Ovary (tissue), 9 donors: Measurements from ENCODE around the gene ARHGEF28. TPM values are rescaled to one million over a fixed set of nuclear protein-coding genes. Genes with fewer than 3 reads are reported as not detected.

Experiments
- DNase-seq, 5 donors: peaks; one replicate each; pipeline ENCODE4 v3.0.0-alpha.2; 2019 to 2020
- H3K27ac ChIP-seq, 2 donors: fragments of 200-600 bp; one replicate each; pipeline versions ENCODE4 v1.5.1 to v1.8.0; 2019 to 2022
- H3K27me3 ChIP-seq: fragments of 200-600 bp; one replicate; pipeline ENCODE4 v1.8.0; 2022
- H3K36me3 ChIP-seq: fragments of 200-600 bp; sonication (generic); one replicate; pipeline ENCODE4 v1.5.1; 2019
- H3K4me1 ChIP-seq: one replicate; pipeline ENCODE4 v1.8.1; 2013; ENCODE audit warnings: mild to moderate bottlenecking, moderate library complexity; ENCODE audit not compliant: insufficient read depth
- H3K4me3 ChIP-seq: fragments of 200-600 bp; sonication (generic); one replicate; pipeline ENCODE4 v1.5.1; 2017
- H3K9me3 ChIP-seq, 2 donors: fragments of 200-600 bp in 1 of 2; sonication (generic) in 1 of 2; one replicate each; pipeline versions ENCODE4 v1.5.1 to v1.8.1; 2013 to 2019; ENCODE audit warnings: mild to moderate bottlenecking in 1 of 2, moderate library complexity in 1 of 2
- CTCF ChIP-seq, 3 donors: fragments of 450-650 bp in 2 of 3; fragments of 200-600 bp in 1 of 3; IDR thresholded peaks; one replicate each; pipeline versions ENCODE4 v1.5.1 to v1.8.0; 2016 to 2022; ENCODE audit warnings: antibody characterized with exemption in 3 of 3, mild to moderate bottlenecking in 1 of 3
- EP300 ChIP-seq: sonication (generic); formaldehyde crosslinking; IDR thresholded peaks from one replicate; pipeline ENCODE4 v1.6.1; 2017; ENCODE audit warnings: antibody characterized with exemption
- POLR2A ChIP-seq: fragments of 450-650 bp; IDR thresholded peaks from one replicate; pipeline ENCODE4 v1.6.1; 2017; ENCODE audit warnings: antibody characterized with exemption, mild to moderate bottlenecking, moderate library complexity
- WGBS, 3 donors: extraction: QIAGEN DNeasy Blood & Tissue Kit in 1 of 3; methylation state at CpG; one replicate each; pipeline versions ENCODE4 v1.1.5 to v1.1.7; 2013 to 2017; 5-methylcytosine and 5-hydroxymethylcytosine counted together
- intact Hi-C, 4 donors: fragments of 100-400 bp; cut with DNase I; formaldehyde crosslinking; loops; one replicate each; pipeline versions ENCODE4 v1.11.0 to v1.15.1; 2022 to 2023
- polyA plus RNA-seq, 2 donors: library from polyadenylated mRNA; stranded (reverse); fragments of 200-250 nt in 1 of 2; fragments of 350-450 nt in 1 of 2; fragmentation: Illumina TruSeq in 1 of 2; extraction: RNeasy Lipid Tissue Mini Kit (QIAGEN cat#74804) in 1 of 2; gene quantifications; one replicate each; pipeline ENCODE4 v1.2.3, GENCODE V29; 2013 to 2014
- total RNA-seq, 7 donors: library from RNA; depleted of rRNA in 2 of 7; stranded (reverse); fragments of >200 nt in 2 of 7; fragmentation: NEBNext Ultra II Directional in 3 of 7; extraction: Animal tissue kit (Norgen Biotek cat#: 25700) in 3 of 7; gene quantifications; one replicate each; pipeline versions ENCODE4 v1.1.0 to v1.2.4, GENCODE V29; 2016 to 2023
- donor health status: DM: no; HTN: no; CAD: no; lungs with moderate emphysema.
- donor health status: DM: no; HTN: no; CAD: no.
- donor health status: Bipolar disorder and iron deficiency.
- donor health status: DM: yes; HTN: yes; CAD: no.
- donor health status: DM: no; HTN: no; CAD: no.
- donor health status: DM: yes; HTN: yes; CAD: no.

The ARHGEF28 gene
- total and polyA plus RNA-seq, 9 donors = 21.5 to 75.6 (median 35.0) TPM

GRCh38 chr5:73729329-73729728 lies 103.3 kb downstream of the ARHGEF28 start:
- WGBS, 3 donors = 22 to 53% (median 22%) methylated on average over 3 of the region's 3 CpGs
- peak overlapping the region in 1 of 2 donors; percentile 67 for H3K27ac ChIP-seq
- intact Hi-C loops = no loop called here
- TF ChIP-seq POLR2A = no peak
- TF ChIP-seq CTCF (IDR thresholded peaks at IDR 0.05) = no peak
- TF ChIP-seq EP300 = no peak
- H3K4me3 ChIP-seq = no peak overlapping the region
- H3K9me3 ChIP-seq = no peaks in the 10 kb centered on the region
- peaks cover 16% of the 10 kb centered on the region for H3K4me1 ChIP-seq
- H3K36me3 ChIP-seq = no peaks in the 10 kb centered on the region
- no peak for DNase-seq
- H3K27me3 ChIP-seq = no peaks in the 10 kb centered on the region

DNA sequence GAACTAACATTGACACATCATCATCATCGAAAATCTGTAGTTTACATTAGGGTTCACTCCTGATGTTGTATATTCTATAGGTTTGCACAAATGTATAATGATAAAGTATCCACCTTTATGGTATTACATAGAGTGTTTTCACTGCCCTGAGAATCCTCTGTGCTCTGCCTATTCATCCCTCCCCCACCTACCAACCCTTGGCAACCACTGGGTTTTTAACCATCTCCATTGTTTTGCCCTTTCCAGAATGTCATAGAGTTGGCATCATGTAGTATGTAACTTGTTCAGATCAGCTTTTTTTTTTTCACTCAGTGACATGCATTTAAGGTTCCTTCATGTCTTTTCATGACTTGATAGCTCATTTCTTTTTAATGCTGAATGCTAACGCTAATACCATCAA lies 106.0 kb downstream of the ARHGEF28 start:
- Histone ChIP-seq H3K27ac (no peak overlapping the region), H3K4me1 (peaks cover 20% of the 10 kb centered on the region), H3K4me3 (no peak overlapping the region), H3K36me3 (no peaks in the 10 kb centered on the region), H3K27me3 (no peaks in the 10 kb centered on the region), H3K9me3 (no peaks in the 10 kb centered on the region)
- 88 to 95% (median 93%) methylated on average over 2 of the region's 2 CpGs for WGBS, 3 donors
- intact Hi-C loops = no loop called here
- no peak for DNase-seq
- no peak for TF ChIP-seq POLR2A
- TF ChIP-seq EP300 = no peak
- no peak for TF ChIP-seq CTCF (IDR thresholded peaks at IDR 0.05)

GRCh38 chr5:73733219-73733618 lies 107.2 kb downstream of the ARHGEF28 start:
- no peaks in the 10 kb centered on the region for H3K27me3 ChIP-seq
- TF ChIP-seq EP300 (no peak), CTCF (IDR thresholded peaks at IDR 0.05) (no peak), POLR2A (no peak)
- no peak overlapping the region for H3K4me3 ChIP-seq
- no peaks in the 10 kb centered on the region for H3K36me3 ChIP-seq
- peaks cover 15% of the 10 kb centered on the region for H3K4me1 ChIP-seq
- H3K27ac ChIP-seq = no peak overlapping the region
- DNase-seq = peak in 2 of 5 donors; percentile 44 to 57
- 14 to 23% (median 14%) methylated on average over 1 of the region's 1 CpG for WGBS, 3 donors
- no peaks in the 10 kb centered on the region for H3K9me3 ChIP-seq
- intact Hi-C loops = no loop called here

- DNase-seq = no peak
- Histone ChIP-seq H3K27ac (no peak overlapping the region), H3K27me3 (no peaks in the 10 kb centered on the region), H3K4me1 (peaks cover 12% of the 10 kb centered on the region), H3K36me3 (no peaks in the 10 kb centered on the region), H3K4me3 (no peak overlapping the region), H3K9me3 (no peaks in the 10 kb centered on the region)
- intact Hi-C loops = no loop called here
- no peak for TF ChIP-seq CTCF (IDR thresholded peaks at IDR 0.05)
- 55 to 69% (median 68%) methylated on average over 4 of the region's 4 CpGs for WGBS, 3 donors
These were observed 109.2 kb downstream of the ARHGEF28 start for GRCh38 chr5:73735032-73735734.
